SK-N-MC (cell line): ENCODE measurements around the gene FHL3.

ENCODE experiments used
- EZH2 ChIP-seq: fragments of 200-600 bp; sonication (generic); IDR thresholded peaks from one replicate; pipeline ENCODE4 v1.6.1; 2017; ENCODE audit warnings: antibody characterized with exemption
- POLR2AphosphoS5 ChIP-seq: IDR thresholded peaks from 2 replicates; pipeline ENCODE4 v1.6.1; 2012; ENCODE audit warnings: mild to moderate bottlenecking, low read depth, low read length, borderline replicate concordance

- TF ChIP-seq EZH2 (no peak), POLR2AphosphoS5 (no peak)
Measured at GRCh38 chr1:38006008-38006828, 904 bp upstream of the FHL3 start.
